HT1080 (cell line): Measurements from ENCODE around the gene KCTD15. TPM values are rescaled to one million over a fixed set of nuclear protein-coding genes. Genes with fewer than 3 reads are reported as not detected.

Experiments used
- DNase-seq: peaks from one replicate; pipeline ENCODE4 v3.0.0-alpha.2; 2015; ENCODE audit warnings: low read depth
- polyA plus RNA-seq, 2 experiments: library from polyadenylated mRNA; depleted of rRNA; stranded (reverse); fragments of >200 nt; gene quantifications; 2 replicates each; pipeline ENCODE4 v1.2.3, GENCODE V29; 2015
- total RNA-seq: library from RNA; depleted of rRNA; stranded (reverse); fragments of >200 nt; shearing (Covaris generic); gene quantifications from 2 replicates; pipeline ENCODE4 v1.2.3, GENCODE V29; 2014; rRNA removed

Gene KCTD15
- 47.9 and 58.5 TPM in 2 replicates for total RNA-seq
- polyA plus RNA-seq (2015; cell fraction: cytosol; rRNA removed): 31.3 and 44.1 TPM in 2 replicates
- polyA plus RNA-seq (2015; cell fraction: nucleus; rRNA removed): 84.1 and 125 TPM in 2 replicates

GRCh38 chr19:33796164-33796875, at the start of gene KCTD15:
Gene KCTD15, plus strand, starts transcription at chr19:33796870. Its CDS starts 3,585 bp downstream, at chr19:33800455.
- no peak for DNase-seq

GRCh38 chr19:33747273-33747672, 49.4 kb upstream of the KCTD15 start:
- DNase-seq: no peak

GRCh38 chr19:33748231-33748630, 48.4 kb upstream of the KCTD15 start:
- DNase-seq: no peak

GRCh38 chr19:33749016-33749415, 47.7 kb upstream of the KCTD15 start:
- DNase-seq: no peak

GRCh38 chr19:33749619-33750175, 47.0 kb upstream of the KCTD15 start:
- no peak for DNase-seq

- DNase-seq: no peak
Measured at GRCh38 chr19:33750587-33751435, 45.9 kb upstream of the KCTD15 start.

GRCh38 chr19:33751436-33751770, 45.3 kb upstream of the KCTD15 start:
- DNase-seq: no peak

- DNase-seq: no peak
Measured at GRCh38 chr19:33752018-33752800, 44.5 kb upstream of the KCTD15 start.

GRCh38 chr19:33752945-33753344, 43.7 kb upstream of the KCTD15 start:
- DNase-seq: no peak

- no peak for DNase-seq
Measured at GRCh38 chr19:33754361-33754760, 42.3 kb upstream of the KCTD15 start.

- no peak for DNase-seq
Measured at GRCh38 chr19:33755099-33756035, 41.3 kb upstream of the KCTD15 start.

- DNase-seq: no peak
Measured at GRCh38 chr19:33756177-33756576, 40.5 kb upstream of the KCTD15 start.

GRCh38 chr19:33758541-33759013, 38.1 kb upstream of the KCTD15 start:
- peak; percentile 15 for DNase-seq

GRCh38 chr19:33759356-33759755, 37.3 kb upstream of the KCTD15 start:
- no peak for DNase-seq

- DNase-seq: no peak
Measured at GRCh38 chr19:33763633-33764371, 32.9 kb upstream of the KCTD15 start.

- no peak for DNase-seq
Measured at GRCh38 chr19:33766623-33767022, 30.0 kb upstream of the KCTD15 start.

- DNase-seq: no peak
Measured at GRCh38 chr19:33767898-33768413, 28.7 kb upstream of the KCTD15 start.

- no peak for DNase-seq
Measured at GRCh38 chr19:33769208-33769607, 27.5 kb upstream of the KCTD15 start.

- DNase-seq: no peak
Measured at GRCh38 chr19:33770107-33770506, 26.6 kb upstream of the KCTD15 start.
